ACHN (cell line): ENCODE results near the gene SAP130.

ENCODE experiments used
- DNase-seq: peaks from one replicate; pipeline ENCODE4 v3.0.0-alpha.2; 2015
- in situ Hi-C: cut with HindIII; loops from 2 replicates; pipeline ENCODE4 v1.10.0; 2017; ENCODE audit warnings: low sequenced_read_pairs, low pct_ligation_motif_present, low pct_unique_long_range_greater_than_20kb

SAP130 gene

GRCh38 chr2:127968610-127969339 is 59.1 kb downstream of the SAP130 start:
- no peak for DNase-seq
- in situ Hi-C loops: no loop called here

- in situ Hi-C loops: no loop called here
These were observed 66.1 kb downstream of the SAP130 start for GRCh38 chr2:127961729-127962128.

GRCh38 chr2:127957240-127957639 is 70.6 kb downstream of the SAP130 start:
- no peak for DNase-seq
- in situ Hi-C loops: no loop called here

More at GRCh38 chr2:127961729-127962128, 66.1 kb downstream of the SAP130 start:
- DNase-seq: no peak

- in situ Hi-C loops: no loop called here
- DNase-seq: no peak
These were observed 73.0 kb downstream of the SAP130 start for GRCh38 chr2:127954857-127955256.

- in situ Hi-C loops: no loop called here
These were observed 74.0 kb downstream of the SAP130 start for GRCh38 chr2:127953849-127954248.

GRCh38 chr2:127953128-127953718 is 74.6 kb downstream of the SAP130 start:
- no peak for DNase-seq
- in situ Hi-C loops: no loop called here

More at GRCh38 chr2:127953849-127954248, 74.0 kb downstream of the SAP130 start:
- DNase-seq: no peak

- no peak for DNase-seq
- in situ Hi-C loops: no loop called here
These were observed 76.8 kb downstream of the SAP130 start for GRCh38 chr2:127951026-127951425.

- DNase-seq: no peak
- in situ Hi-C loops: no loop called here
These were observed 77.6 kb downstream of the SAP130 start for GRCh38 chr2:127950264-127950663.

GRCh38 chr2:127945281-127945680 is 82.6 kb downstream of the SAP130 start:
- no peak for DNase-seq

GRCh38 chr2:127943186-127943585 is 84.7 kb downstream of the SAP130 start:
- in situ Hi-C loops: no loop called here
- DNase-seq: no peak

More at GRCh38 chr2:127945281-127945680, 82.6 kb downstream of the SAP130 start:
- in situ Hi-C loops: no loop called here

- no peak for DNase-seq
- in situ Hi-C loops: no loop called here
These were observed 85.9 kb downstream of the SAP130 start for GRCh38 chr2:127942002-127942401.

- no peak for DNase-seq
- in situ Hi-C loops: no loop called here
These were observed 86.4 kb downstream of the SAP130 start for GRCh38 chr2:127941461-127941860.

- DNase-seq: no peak
- in situ Hi-C loops: no loop called here
These were observed 87.2 kb downstream of the SAP130 start for GRCh38 chr2:127940641-127941040.

GRCh38 chr2:127935337-127935736 is 92.5 kb downstream of the SAP130 start:
- in situ Hi-C loops: no loop called here
- DNase-seq: no peak

- DNase-seq: peak; percentile 60
These were observed 95.5 kb downstream of the SAP130 start for GRCh38 chr2:127932199-127932876.

GRCh38 chr2:127929449-127929848 is 98.4 kb downstream of the SAP130 start:
- in situ Hi-C loops: no loop called here
- no peak for DNase-seq

More at GRCh38 chr2:127932199-127932876, 95.5 kb downstream of the SAP130 start:
- in situ Hi-C loops: no loop called here

- in situ Hi-C loops: no loop called here
- no peak for DNase-seq
These were observed 100.5 kb downstream of the SAP130 start for GRCh38 chr2:127927384-127927783.

- in situ Hi-C loops: no loop called here
- DNase-seq: no peak
These were observed 109.9 kb downstream of the SAP130 start for GRCh38 chr2:127917916-127918315.

- in situ Hi-C loops: no loop called here
- no peak for DNase-seq
These were observed 113.9 kb downstream of the SAP130 start for GRCh38 chr2:127913808-127914457.
